K562 (cell line): ENCODE data around the gene LRRC8E. TPM values are rescaled to one million over a fixed set of nuclear protein-coding genes. Genes with fewer than 3 reads are reported as not detected.
A peak's percentile ranks its signal among the peaks of the same experiment; 100 is the strongest.

ENCODE experiments used
- ATAC-seq: fragments of 200-7000 bp; cut with Tn5 transposase; 3 replicates; pipeline ENCODE4 v1.9.1; 2020; ENCODE audit warnings: moderate library complexity
- BruUV-seq: library from RNA; stranded (reverse); fragments of 400-500 nt; replicated peaks from 2 replicates; lab custom pipeline; 2021; lab: Mats Ljungman, UMichigan
- CTCF ChIA-PET: fragments of 300-600 bp; formaldehyde crosslinking; extraction: SDS; loops from one replicate; lab custom pipeline; 2021; ENCODE audit warnings: low intra/inter-chr PET ratio; lab: Yijun Ruan, JAX
- POLR2A ChIA-PET: fragments of 300-600, 350-650 bp; sonication (Branson Sonifier 250); formaldehyde crosslinking; extraction: SDS; loops from one replicate; lab custom pipeline; 2021; ENCODE audit warnings: antibody characterized with exemption, inconsistent platforms; lab: Yijun Ruan, JAX
- DNase-seq, 4 experiments: peaks; one replicate each; pipeline versions ENCODE4 v3.0.0 to v3.0.0-alpha.2; 2011 to 2018; ENCODE audit warnings: low spot score in 3 of 4, mixed read lengths in 3 of 4; ENCODE audit errors: extremely low read depth in 1 of 4
- FAIRE-seq: peaks from 2 replicates; lab custom pipeline; 2011; peaks lifted over from hg19 to GRCh38; lab: Jason Lieb, UNC
- H2AFZ ChIP-seq: 2 replicates; pipeline ENCODE4 v1.6.0; 2011; ENCODE audit warnings: low read depth, low read length, control low read depth, inconsistent platforms
- H3K27ac ChIP-seq: fragments of 200-600 bp; 3 replicates; pipeline ENCODE4 v1.8.0; 2011; ENCODE audit warnings: low read depth, mild to moderate bottlenecking, control low read depth, inconsistent platforms, low read length, moderate library complexity, mixed read lengths; ENCODE audit errors: extremely low read depth
- H3K27me3 ChIP-seq, 2 experiments: fragments of 300-600 bp in 1 of 2; 2 replicates in 1 of 2; 3 replicates in 1 of 2; pipeline versions ENCODE4 v1.6.0 to v1.8.0; 2011; ENCODE audit warnings: inconsistent platforms in 2 of 2, low read length in 2 of 2, mild to moderate bottlenecking in 1 of 2, mixed read lengths in 1 of 2, moderate library complexity in 1 of 2; ENCODE audit not compliant: control insufficient read depth in 2 of 2, insufficient read depth in 2 of 2
- H3K36me3 ChIP-seq: fragments of 300-600 bp; 3 replicates; pipeline ENCODE4 v1.8.0; 2011; ENCODE audit warnings: mild to moderate bottlenecking, low read length, inconsistent platforms; ENCODE audit not compliant: control insufficient read depth, insufficient read depth
- H3K4me1 ChIP-seq, 2 experiments: fragments of 200-600 bp in 1 of 2; replicated peaks in 1 of 2; 2 replicates in 1 of 2; 3 replicates in 1 of 2; pipeline versions ENCODE4 v1.5.1 to v1.8.0; 2011; ENCODE audit warnings: inconsistent platforms in 2 of 2, low read length in 2 of 2, mild to moderate bottlenecking in 1 of 2, mixed read lengths in 1 of 2, moderate library complexity in 1 of 2; ENCODE audit not compliant: control insufficient read depth in 2 of 2, insufficient read depth in 2 of 2
- H3K4me2 ChIP-seq: 2 replicates; pipeline ENCODE4 v1.6.1; 2011; ENCODE audit warnings: low read length, control low read depth, inconsistent platforms, mixed read lengths; ENCODE audit not compliant: insufficient read depth
- H3K4me3 ChIP-seq: fragments of 200-600 bp; sonication (generic), shearing (Covaris generic); 2 replicates; pipeline ENCODE4 v1.5.1; 2016; ENCODE audit warnings: control low read depth, inconsistent platforms
- H3K79me2 ChIP-seq: fragments of 200-600 bp; 3 replicates; pipeline ENCODE4 v1.8.0; 2011; ENCODE audit warnings: low read length, inconsistent platforms; ENCODE audit not compliant: control insufficient read depth, insufficient read depth
- H3K9ac ChIP-seq, 2 experiments: 2 replicates each; pipeline versions ENCODE4 v1.6.0 to v1.6.1; 2011; ENCODE audit warnings: low read depth in 2 of 2, low read length in 2 of 2, control low read depth in 1 of 2, inconsistent platforms in 1 of 2, mild to moderate bottlenecking in 1 of 2, mixed read lengths in 1 of 2; ENCODE audit not compliant: insufficient read depth in 1 of 2
- H3K9me1 ChIP-seq: one replicate; pipeline ENCODE4 v1.6.0; 2011; ENCODE audit warnings: inconsistent platforms, mild to moderate bottlenecking, low read length, moderate library complexity; ENCODE audit not compliant: control insufficient read depth, insufficient read depth
- H3K9me3 ChIP-seq: replicated peaks from 2 replicates; pipeline ENCODE4 v1.5.1; 2011; ENCODE audit warnings: low read depth, low read length, inconsistent platforms; ENCODE audit not compliant: control insufficient read depth, insufficient read depth
- H4K20me1 ChIP-seq: replicated peaks from 2 replicates; pipeline ENCODE4 v1.6.1; 2011; ENCODE audit warnings: low read length, inconsistent platforms, mixed read lengths; ENCODE audit not compliant: control insufficient read depth, insufficient read depth
- POLR2G ChIP-seq: fragments of 200-400 bp; formaldehyde crosslinking; IDR thresholded peaks from 2 replicates; pipeline ENCODE4 v1.6.1; 2017; ENCODE audit warnings: low read depth, mild to moderate bottlenecking, antibody characterized with exemption, low read length, moderate library complexity
- ZEB2 ChIP-seq: fragments of 450-650 bp; IDR thresholded peaks from 2 replicates; pipeline ENCODE4 v1.6.1; 2016
- ZFP36 ChIP-seq: fragments of 150-350 bp; IDR thresholded peaks from 2 replicates; pipeline ENCODE4 v1.6.1; 2018; ENCODE audit warnings: low read length, low read depth; ENCODE audit not compliant: partially characterized antibody
- WGBS: fragments of 100-300 bp; shearing (Covaris generic); methylation state at CpG from one replicate; pipeline ENCODE4 v1.1.6; 2016; ENCODE audit warnings: low coverage, mixed read lengths; ENCODE audit not compliant: insufficient coverage; ENCODE audit errors: missing lambda C conversion rate; 5-methylcytosine and 5-hydroxymethylcytosine counted together
- in situ Hi-C: fragments of 300-500 bp; cut with MboI; formaldehyde crosslinking; loops from 4 replicates; pipeline ENCODE4 v1.15.0; 2018; ENCODE audit warnings: inconsistent platforms, mixed read lengths
- intact Hi-C: fragments of 100-400 bp; cut with micrococcal nuclease; formaldehyde crosslinking; loops from 2 replicates; pipeline ENCODE4 v1.14.2; 2022
- polyA plus RNA-seq, 8 experiments: library from polyadenylated mRNA; depleted of rRNA in 4 of 8; stranded (reverse) in 5 of 8; unstranded in 3 of 8; fragments of >200 nt; fragmentation: Nextera tagmentation in 2 of 8; fragmentation: Illumina TruSeq in 1 of 8; extraction: Ambion mirVana in 2 of 8; extraction: Trizol in 1 of 8; gene quantifications; 2 replicates each; pipeline versions ENCODE4 v1.2.1 to v1.2.3, GENCODE V29; 2011 to 2014; ENCODE audit warnings: inconsistent platforms in 1 of 8, missing spikeins in 1 of 8
- total RNA-seq, 7 experiments: library from RNA; depleted of rRNA in 6 of 7; stranded (reverse); fragments of >200 nt in 6 of 7; fragmentation: Illumina TruSeq in 2 of 7; extraction: Trizol in 2 of 7; gene quantifications; 2 replicates each; pipeline versions ENCODE4 v1.2.1 to v1.2.3, GENCODE V29; 2011 to 2021; ENCODE audit warnings: low replicate concordance in 1 of 7

The LRRC8E gene
- total and polyA plus RNA-seq, 9 of the 15 experiments (the other 6 are each of a cell fraction or from before 2014, with no cell fraction given): 0.08 to 5.7 (median 3.5) TPM; not detected in 1

DNA sequence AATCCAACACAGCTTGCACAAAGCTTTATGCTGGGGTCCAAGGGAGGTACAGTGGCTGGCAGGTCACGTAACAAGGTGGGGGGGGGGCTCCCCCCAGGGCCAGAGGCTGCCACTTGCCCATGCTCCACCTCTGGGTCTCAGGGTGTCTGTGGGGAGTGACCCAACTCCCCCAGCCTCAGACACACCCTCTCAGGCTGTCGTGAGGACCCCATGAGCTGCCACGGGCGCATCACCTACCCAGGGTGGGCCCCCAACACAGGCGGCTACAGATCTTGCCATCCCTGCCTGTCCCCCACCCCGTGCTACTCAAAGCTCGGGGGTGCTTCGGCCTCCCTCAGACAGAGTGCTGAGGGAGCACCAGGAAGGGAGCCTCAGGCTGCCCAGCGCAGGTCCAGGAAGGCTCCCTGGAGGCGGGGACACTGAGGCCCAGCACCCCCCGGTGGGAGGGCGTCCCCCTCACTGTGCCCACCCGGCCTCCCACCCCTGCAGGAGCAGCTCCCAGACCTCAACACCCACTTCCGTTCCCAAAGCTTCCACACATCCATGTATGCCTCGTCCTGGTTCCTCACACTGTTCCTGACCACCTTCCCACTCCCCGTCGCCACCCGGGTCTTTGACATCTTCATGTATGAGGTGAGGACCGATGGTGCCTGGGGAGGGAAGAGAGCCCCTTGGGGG is 37.2 kb upstream of the LRRC8E start:
- intact Hi-C loops: no loop called here

More for the DNA sequence above, 37.2 kb upstream of the LRRC8E start:
- no peak for FAIRE-seq
- H3K79me2 ChIP-seq: no peaks in the 10 kb centered on the region
- no peak for DNase-seq
- CTCF ChIA-PET: no interaction called here
- no TSS peak for BruUV-seq
- H3K27ac ChIP-seq: no peak overlapping the region
- H3K9me1 ChIP-seq: no peaks in the 10 kb centered on the region
- POLR2A ChIA-PET: interaction anchor here (0.6 to 1.0 kb wide), 2 partner anchors 20 to 49 kb away, joined by 3 to 4 read pairs; no protein-coding TSS in a partner anchor
- H3K9ac ChIP-seq: peak overlapping the region in 1 of 2 experiments; percentile 21; a peak in 1 of 4 replicates
- WGBS: 9% methylated on average over 16 of the region's 19 CpGs
- no peak for ATAC-seq
- peaks cover 8 to 64% of the 10 kb centered on the region in 2 experiments; a peak in 4 of 5 replicates for H3K4me1 ChIP-seq
- peaks cover 18% of the 10 kb centered on the region; the same call in 1 of the 2 replicates for H4K20me1 ChIP-seq
- H3K9me3 ChIP-seq: no peaks in the 10 kb centered on the region
- H3K27me3 ChIP-seq: peaks cover 22 to 53% of the 10 kb centered on the region in 2 experiments; a peak in 4 of 5 replicates
- no peak overlapping the region for H3K4me3 ChIP-seq
- no peaks in the 10 kb centered on the region for H3K36me3 ChIP-seq
- H2AFZ ChIP-seq: no peak overlapping the region
- TF ChIP-seq ZEB2 (no peak), ZFP36 (peak; percentile 36), POLR2G (peak; percentile 42; the same call in 1 of the 2 replicates)
- in situ Hi-C loops: loop anchor here (5.0 kb wide), 1 partner anchor 71 kb away; the partner anchor contains the start of gene SNAPC2
- H3K4me2 ChIP-seq: no peak overlapping the region
